22Rv1 (cell line): ENCODE results near the gene BPIFB4.

ENCODE experiments used
- H3K27ac ChIP-seq: fragments of 450-650 bp; 2 replicates; pipeline ENCODE4 v1.5.1; 2017
- CTCF ChIP-seq: fragments of 450-650 bp; IDR thresholded peaks from 2 replicates; pipeline ENCODE4 v1.5.1; 2017; ENCODE audit warnings: mild to moderate bottlenecking
- ZFX ChIP-seq: fragments of 450-650 bp; IDR thresholded peaks from 2 replicates; pipeline ENCODE4 v1.6.1; 2017; ENCODE audit warnings: antibody characterized with exemption, borderline replicate concordance

Gene BPIFB4

DNA sequence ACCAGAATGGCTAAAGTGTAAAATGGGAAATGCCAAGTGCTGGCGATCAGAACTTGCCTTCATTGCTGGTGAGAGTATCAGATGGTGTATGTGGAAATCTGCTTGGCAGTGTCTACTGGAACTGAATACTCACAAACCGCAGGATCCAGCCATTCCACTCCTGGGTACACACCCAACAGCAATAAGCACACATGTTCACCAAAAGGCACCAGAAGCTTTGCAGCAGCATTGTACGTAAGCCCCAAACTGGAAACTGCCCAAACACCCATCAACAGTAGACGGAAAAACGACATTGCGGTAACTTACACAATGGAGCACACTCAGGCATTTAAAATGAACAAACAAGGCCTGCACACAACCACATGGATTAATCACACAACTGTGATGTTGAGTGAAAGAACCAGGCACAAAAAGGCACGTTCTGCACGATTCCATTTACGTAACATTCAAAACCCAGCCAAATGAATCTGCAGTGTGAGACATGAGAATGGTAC lies 51.2 kb downstream of the BPIFB4 start:
- TF ChIP-seq CTCF (no peak), ZFX (no peak)
- H3K27ac ChIP-seq, result no peak overlapping the region

DNA sequence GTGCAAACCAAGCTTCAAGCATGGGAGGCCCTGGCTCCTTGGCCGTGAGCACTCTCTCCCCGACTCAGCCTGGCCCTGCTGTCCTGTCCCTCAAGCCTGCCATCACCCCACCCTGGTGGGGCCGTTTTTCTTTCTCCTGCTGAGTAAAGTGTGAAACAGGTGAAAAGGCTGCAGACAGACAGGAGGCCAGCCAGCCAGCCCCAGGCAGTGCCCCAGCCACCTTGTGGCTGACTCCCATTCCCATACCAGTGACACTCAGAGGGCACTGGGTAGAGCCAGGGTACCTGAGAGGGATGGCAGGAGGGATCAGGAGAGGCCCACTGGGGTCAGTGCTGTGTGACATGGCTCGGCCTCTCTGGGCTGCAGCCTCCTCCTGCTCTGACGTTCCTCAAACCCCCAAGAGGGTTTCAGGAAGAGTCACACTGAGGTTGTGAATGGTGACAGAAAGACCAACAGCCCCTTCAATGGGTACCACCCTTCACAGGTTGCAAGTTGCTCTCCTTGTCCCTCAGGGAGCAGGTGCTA lies 52.6 kb downstream of the BPIFB4 start:
- TF ChIP-seq ZFX, result no peak
- TF ChIP-seq CTCF, result no peak
- H3K27ac ChIP-seq, result no peak overlapping the region

GRCh38 chr20:33132513-33133372 lies 53.3 kb downstream of the BPIFB4 start:
- no peak for TF ChIP-seq ZFX
- TF ChIP-seq CTCF, result no peak
- H3K27ac ChIP-seq, result no peak overlapping the region

GRCh38 chr20:33133373-33133941 lies 54.0 kb downstream of the BPIFB4 start:
- TF ChIP-seq ZFX (no peak), CTCF (no peak)

GRCh38 chr20:33137195-33137594 lies 57.8 kb downstream of the BPIFB4 start:
- H3K27ac ChIP-seq, result no peak overlapping the region
- TF ChIP-seq CTCF (no peak), ZFX (no peak)

More at GRCh38 chr20:33133373-33133941, 54.0 kb downstream of the BPIFB4 start:
- H3K27ac ChIP-seq, result no peak overlapping the region

- TF ChIP-seq ZFX (no peak), CTCF (no peak)
- no peak overlapping the region for H3K27ac ChIP-seq
Observed at GRCh38 chr20:33139467-33139866, 60.0 kb downstream of the BPIFB4 start.

DNA sequence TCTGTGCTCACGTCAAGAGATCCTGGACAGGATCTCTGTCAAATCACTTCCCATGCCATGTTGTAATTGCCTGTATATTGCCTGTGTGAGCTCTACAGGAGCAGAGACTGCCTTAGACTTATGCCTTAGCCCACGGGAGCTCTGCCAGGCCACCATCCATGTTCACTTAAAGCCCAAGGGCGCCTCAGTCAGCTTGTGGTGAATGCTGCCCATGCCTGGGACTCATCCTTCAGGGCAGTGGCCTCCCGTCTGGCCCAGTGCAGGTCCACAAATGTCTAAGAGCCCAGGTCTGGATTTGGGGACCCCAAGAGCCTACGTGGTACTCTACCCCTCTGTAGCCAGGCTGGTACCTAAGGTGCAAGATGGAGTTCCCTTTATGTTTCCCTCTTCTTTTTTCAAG lies 66.1 kb downstream of the BPIFB4 start:
- TF ChIP-seq CTCF (no peak), ZFX (no peak)
- H3K27ac ChIP-seq, result no peak overlapping the region
